Activated naive CD8-positive, alpha-beta T cell treated with anti-CD3 and anti-CD28 coated beads, Interleukin-2, amount 10 ng/mL, durations not matched to agents 7 days and 5 days (primary cell): ENCODE data around the gene HECW1. TPM values are rescaled to one million over a fixed set of nuclear protein-coding genes. Genes with fewer than 3 reads are reported as not detected.
"Not testable (repeated sequence)": the region's sequence is repeated elsewhere in the genome, so short reads cannot be mapped to it uniquely, and the experiment has no call there.

Source experiments
- ATAC-seq: fragments of 150-1000 bp; cut with Tn5 transposase; one replicate; pipeline ENCODE4 v1.10.0; 2021; ENCODE audit warnings: low read depth, moderate library complexity
- POLR2A ChIA-PET: fragments of 350-600 bp; sonication (Branson Sonifier 250); formaldehyde crosslinking; loops from one replicate; lab custom pipeline; 2021; ENCODE audit warnings: antibody characterized with exemption; lab: Charles Lee
- DNase-seq: peaks from one replicate; pipeline ENCODE4 v3.0.0; 2021
- H3K27ac Mint-ChIP-seq: one replicate; pipeline ENCODE4 v1.8.0; 2022; ENCODE audit warnings: mild to moderate bottlenecking, mixed read lengths
- H3K27me3 Mint-ChIP-seq: one replicate; pipeline ENCODE4 v1.8.0; 2022; ENCODE audit warnings: mild to moderate bottlenecking, moderate library complexity, mixed read lengths
- H3K36me3 Mint-ChIP-seq: one replicate; pipeline ENCODE4 v1.8.0; 2021; ENCODE audit warnings: mild to moderate bottlenecking, mixed read lengths
- H3K4me1 Mint-ChIP-seq: one replicate; pipeline ENCODE4 v1.8.0; 2021; ENCODE audit warnings: mixed read lengths
- H3K4me3 Mint-ChIP-seq: one replicate; pipeline ENCODE4 v1.8.0; 2022; ENCODE audit warnings: mild to moderate bottlenecking, moderate library complexity, mixed read lengths
- H3K9me3 Mint-ChIP-seq: one replicate; pipeline ENCODE4 v1.8.0; 2021; ENCODE audit warnings: mixed read lengths
- total RNA-seq, 2 experiments: library from RNA; stranded (reverse); gene quantifications; one replicate each; pipeline ENCODE4 v1.2.3, GENCODE V29; 2021

HECW1 gene
- total RNA-seq, 2 experiments from 2014 or later, result not detected

DNA sequence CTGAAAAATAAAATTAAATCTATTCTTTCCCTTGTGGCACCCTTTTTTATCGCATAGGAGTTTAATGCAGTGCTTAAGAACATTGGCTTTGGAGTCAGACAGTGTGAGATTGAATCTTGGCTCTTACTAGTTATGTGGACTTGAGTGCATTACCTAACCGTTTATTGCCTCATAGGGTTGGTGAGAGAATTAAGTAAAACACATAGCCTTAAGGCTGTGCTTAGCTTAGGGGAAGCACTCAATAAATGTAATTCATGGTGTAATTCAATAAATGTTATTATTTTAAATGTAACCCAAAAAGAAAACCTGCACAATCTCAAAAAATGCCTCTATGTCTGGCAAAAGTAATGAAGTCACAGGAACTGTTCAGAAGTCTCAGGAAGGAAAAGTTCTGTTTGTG, 473.1 kb downstream of the HECW1 start:
- H3K36me3 Mint-ChIP-seq, result peaks cover 29% of the 10 kb centered on the region
- H3K4me3 Mint-ChIP-seq, result peak overlapping the region; percentile 99
- H3K4me1 Mint-ChIP-seq, result peaks cover 45% of the 10 kb centered on the region
- POLR2A ChIA-PET, result interaction anchor here (0.9 to 7.2 kb wide), 6 partner anchors 35 to 114 kb away, joined by 3 to 143 read pairs (median 18); no protein-coding TSS in a partner anchor
- DNase-seq (no peak), ATAC-seq (no peak)
- H3K27me3 Mint-ChIP-seq, result peaks cover 15% of the 10 kb centered on the region
- no peaks in the 10 kb centered on the region for H3K9me3 Mint-ChIP-seq
- peak overlapping the region; percentile 99 for H3K27ac Mint-ChIP-seq

DNA sequence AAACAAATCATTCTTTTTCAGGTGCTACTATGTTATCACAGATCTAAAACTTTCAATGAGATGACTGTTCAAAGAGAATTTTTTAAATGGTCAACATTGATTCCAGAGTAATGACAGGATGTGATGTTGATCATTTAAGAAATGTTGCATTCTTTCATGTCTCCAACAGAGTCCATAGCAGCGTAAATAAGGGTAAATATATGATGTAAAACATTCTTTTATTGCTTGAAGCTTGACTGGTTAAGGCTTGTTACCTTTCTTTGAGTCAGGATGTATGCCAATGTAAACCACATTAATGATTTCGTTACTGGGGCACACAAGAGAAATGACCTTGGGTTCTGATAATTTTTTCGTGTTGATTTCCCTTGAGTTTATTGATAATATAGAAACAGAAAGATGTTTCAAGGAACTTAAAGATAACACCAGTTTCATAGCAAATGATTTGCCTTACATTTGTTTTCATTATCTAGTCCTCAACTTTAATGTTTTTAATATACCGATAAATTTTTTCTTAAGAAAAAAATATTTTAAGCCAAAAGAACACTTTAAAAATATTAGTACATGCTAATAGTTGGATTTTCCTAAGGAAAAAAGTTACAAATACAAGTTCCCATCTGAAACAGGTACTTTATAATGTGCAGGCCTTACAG, 473.9 kb downstream of the HECW1 start:
- Mint-ChIP-seq H3K27ac (peak overlapping the region; percentile 99), H3K9me3 (no peaks in the 10 kb centered on the region), H3K4me1 (peaks cover 51% of the 10 kb centered on the region), H3K36me3 (peaks cover 30% of the 10 kb centered on the region), H3K4me3 (peak overlapping the region; percentile 99), H3K27me3 (peaks cover 9% of the 10 kb centered on the region)
- ATAC-seq, result no peak
- POLR2A ChIA-PET, result interaction anchor here (0.9 to 7.2 kb wide), 8 partner anchors 25 to 113 kb away, joined by 3 to 143 read pairs (median 4); no protein-coding TSS in a partner anchor
- no peak for DNase-seq

DNA sequence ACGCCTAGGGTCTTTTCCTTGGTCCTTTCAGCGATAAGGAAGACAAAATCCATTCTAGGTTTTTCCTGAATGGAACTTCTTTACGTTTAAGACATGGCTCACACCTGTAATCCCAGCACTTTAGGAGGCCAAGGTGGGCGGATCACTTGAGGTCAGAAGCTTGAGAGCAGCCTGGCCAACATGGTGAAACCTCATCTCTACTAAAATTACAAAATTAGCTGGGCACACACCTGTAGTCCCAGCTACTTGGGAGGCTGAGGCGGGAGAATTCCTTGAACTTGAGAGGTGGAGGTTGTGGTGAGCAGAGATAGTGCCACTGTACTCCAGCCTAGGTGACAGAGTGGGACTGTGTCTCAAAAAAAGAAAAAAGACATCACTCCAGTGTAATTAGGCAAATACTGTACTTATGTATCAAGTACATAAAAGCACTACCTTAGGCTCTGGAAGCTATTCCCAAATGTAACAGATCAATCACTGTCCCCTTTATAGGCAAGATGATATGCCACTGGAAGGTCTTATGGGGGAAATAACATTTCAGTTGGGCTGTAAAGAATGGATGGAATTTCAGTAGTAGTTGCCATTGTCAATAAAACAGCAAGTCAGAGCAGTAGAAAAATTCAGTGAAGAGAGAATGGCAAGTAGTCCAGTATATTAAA, 476.2 kb downstream of the HECW1 start:
- Mint-ChIP-seq H3K27ac (peak overlapping the region; percentile 70), H3K27me3 (no peaks in the 10 kb centered on the region), H3K4me3 (peak overlapping the region; percentile 66), H3K9me3 (no peaks in the 10 kb centered on the region), H3K4me1 (peaks cover 62% of the 10 kb centered on the region), H3K36me3 (peaks cover 32% of the 10 kb centered on the region)
- DNase-seq (no peak), ATAC-seq (no peak)
- POLR2A ChIA-PET, result interaction anchor here (1.3 to 7.2 kb wide), 2 partner anchors 25 to 62 kb away, joined by 4 to 127 read pairs; no protein-coding TSS in a partner anchor

DNA sequence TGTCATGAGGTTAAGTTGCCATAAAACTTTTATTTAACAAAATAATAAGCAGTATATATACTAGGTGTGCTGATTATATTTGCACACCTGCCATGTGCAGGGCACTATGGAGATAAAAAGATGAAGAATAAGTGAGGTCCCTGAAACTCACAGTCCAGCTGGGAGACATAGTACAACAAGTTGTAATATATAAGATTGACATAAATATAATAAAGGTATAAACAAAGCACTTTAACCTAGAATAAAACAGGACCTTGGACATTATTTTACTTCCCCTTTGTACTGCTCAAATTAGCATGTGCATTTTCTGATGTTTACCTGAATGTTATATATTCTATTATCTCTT, 476.7 kb downstream of the HECW1 start:
- ATAC-seq (no peak), DNase-seq (no peak)
- no peak overlapping the region for H3K27ac Mint-ChIP-seq
- H3K9me3 Mint-ChIP-seq, result no peaks in the 10 kb centered on the region
- H3K4me3 Mint-ChIP-seq, result peak overlapping the region; percentile 66
- no peaks in the 10 kb centered on the region for H3K27me3 Mint-ChIP-seq
- H3K4me1 Mint-ChIP-seq, result peaks cover 67% of the 10 kb centered on the region
- POLR2A ChIA-PET, result no interaction called here
- peaks cover 27% of the 10 kb centered on the region for H3K36me3 Mint-ChIP-seq

DNA sequence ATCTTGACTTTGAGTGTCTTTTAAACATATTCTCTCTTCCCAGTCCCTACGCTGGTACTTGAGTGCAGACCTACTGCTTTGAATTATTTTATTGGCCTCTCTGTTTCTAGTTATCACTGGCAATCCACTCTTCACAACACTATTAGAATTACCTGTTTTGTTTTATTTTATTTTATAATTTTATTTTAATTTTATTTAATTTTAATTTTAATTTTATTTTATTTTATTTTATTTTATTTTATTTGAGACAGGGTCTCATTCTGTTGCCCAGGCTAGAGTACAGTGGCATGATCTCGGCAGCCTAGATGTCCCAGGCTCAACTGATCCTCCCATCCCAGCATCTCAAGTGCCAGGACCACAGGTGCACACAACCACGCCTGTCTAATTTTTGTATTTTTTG, 477.3 kb downstream of the HECW1 start:
- Mint-ChIP-seq H3K27me3 (no peaks in the 10 kb centered on the region), H3K27ac (peak overlapping the region; percentile 47), H3K4me3 (peak overlapping the region; percentile 63), H3K4me1 (peaks cover 73% of the 10 kb centered on the region), H3K36me3 (peaks cover 24% of the 10 kb centered on the region), H3K9me3 (no peaks in the 10 kb centered on the region)
- ATAC-seq (no peak), DNase-seq (no peak)
- POLR2A ChIA-PET, result no interaction called here

DNA sequence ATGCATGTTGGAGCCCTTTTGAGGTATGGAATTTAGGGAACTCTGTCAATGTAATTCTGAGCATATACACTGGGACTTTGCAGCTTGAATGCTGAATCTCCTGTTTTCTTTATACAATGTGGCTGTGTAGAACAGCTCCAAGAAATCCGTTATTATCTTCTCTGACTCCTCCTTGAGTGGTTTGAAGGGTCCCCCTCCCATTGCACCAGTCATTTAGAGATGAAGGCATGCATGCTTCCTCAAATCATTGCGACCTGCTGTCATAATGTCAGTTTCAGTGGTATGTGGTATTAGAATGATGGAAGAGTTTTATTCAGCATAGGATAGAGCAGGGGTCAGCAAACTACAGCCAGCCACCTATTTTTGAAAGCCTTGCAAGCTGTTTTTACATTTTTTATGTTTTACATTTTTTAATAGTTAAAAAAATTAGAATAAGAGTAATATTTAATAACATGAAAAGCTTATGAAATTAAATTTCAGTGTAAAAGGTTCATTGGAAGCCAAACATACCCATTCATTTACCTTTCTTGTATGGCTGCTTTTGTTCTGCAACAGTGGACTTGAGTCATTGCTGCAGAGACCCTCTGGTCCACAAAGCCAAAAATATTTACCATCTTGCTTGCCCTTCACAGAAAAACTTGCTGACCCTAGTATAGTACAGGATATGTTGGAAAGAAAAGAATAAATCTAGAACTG, 478.6 kb downstream of the HECW1 start:
- Mint-ChIP-seq H3K4me3 (peak overlapping the region; percentile 72), H3K9me3 (no peaks in the 10 kb centered on the region), H3K27ac (peak overlapping the region; percentile 83), H3K27me3 (no peaks in the 10 kb centered on the region), H3K4me1 (peaks cover 77% of the 10 kb centered on the region), H3K36me3 (peaks cover 24% of the 10 kb centered on the region)
- DNase-seq, result no peak
- POLR2A ChIA-PET, result interaction anchor here (0.7 to 1.7 kb wide), 3 partner anchors 8 to 109 kb away, joined by 3 to 8 read pairs (median 4); partner anchors contain the start of gene STK17A
- peak; percentile 46 for ATAC-seq

DNA sequence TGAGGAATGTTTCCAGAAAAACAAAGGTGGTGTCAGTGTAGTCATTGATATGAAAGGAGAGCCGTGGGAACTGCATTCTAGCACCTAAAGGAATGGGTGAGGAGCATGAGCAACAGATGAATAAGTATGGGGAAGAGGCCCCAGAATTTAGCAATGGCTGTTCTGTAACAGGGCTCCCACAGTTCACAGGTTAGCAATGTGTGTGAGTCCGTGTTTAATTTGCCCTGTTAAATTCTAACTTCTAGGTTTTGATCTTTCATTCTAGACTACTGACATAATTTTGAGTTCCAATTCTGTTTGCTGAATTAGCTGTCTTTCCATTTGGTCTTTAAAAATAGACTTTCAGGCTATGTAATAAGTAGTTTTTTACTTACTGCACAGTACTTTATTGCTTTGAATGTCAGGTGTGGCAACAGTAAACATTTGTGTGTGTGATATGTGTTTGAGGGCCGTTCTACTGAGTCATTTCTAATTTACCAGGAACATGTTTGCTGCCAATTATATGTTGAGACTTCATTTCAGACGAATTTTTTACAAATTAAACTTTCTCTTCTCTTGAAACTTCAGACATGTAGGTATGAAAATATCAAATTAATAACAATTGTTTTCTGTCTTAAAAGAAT, 479.2 kb downstream of the HECW1 start:
- no peaks in the 10 kb centered on the region for H3K9me3 Mint-ChIP-seq
- H3K27me3 Mint-ChIP-seq, result no peaks in the 10 kb centered on the region
- DNase-seq, result no peak
- H3K27ac Mint-ChIP-seq, result peak overlapping the region; percentile 83
- POLR2A ChIA-PET, result interaction anchor here (0.6 to 1.7 kb wide), 3 partner anchors 9 to 108 kb away, joined by 3 to 8 read pairs (median 4); partner anchors contain the start of gene STK17A
- ATAC-seq, result no peak
- peaks cover 22% of the 10 kb centered on the region for H3K36me3 Mint-ChIP-seq
- H3K4me3 Mint-ChIP-seq, result peak overlapping the region; percentile 72
- peaks cover 75% of the 10 kb centered on the region for H3K4me1 Mint-ChIP-seq

DNA sequence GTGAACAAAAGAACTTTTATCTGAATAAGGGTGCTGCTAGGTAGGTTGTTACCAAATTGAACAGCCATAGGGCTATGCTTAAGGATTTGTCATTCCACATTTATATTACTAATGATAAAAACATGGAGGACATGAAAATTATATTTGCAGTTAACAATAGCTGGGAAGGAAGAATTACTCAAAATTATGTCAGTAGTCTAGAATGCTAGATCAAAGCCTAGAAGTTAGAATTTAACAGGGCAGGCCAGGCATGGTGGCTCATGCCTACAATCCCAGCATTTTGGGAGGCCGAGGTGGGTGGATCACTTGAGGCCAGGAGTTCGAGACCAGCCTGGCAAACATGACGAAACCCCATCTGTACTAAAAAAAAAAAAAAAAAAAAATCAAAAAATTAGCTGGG, 479.9 kb downstream of the HECW1 start:
- H3K27ac Mint-ChIP-seq, result peak overlapping the region; percentile 60
- peak overlapping the region; percentile 72 for H3K4me3 Mint-ChIP-seq
- DNase-seq (no peak), ATAC-seq (no peak)
- peaks cover 25% of the 10 kb centered on the region for H3K36me3 Mint-ChIP-seq
- POLR2A ChIA-PET, result interaction anchor here (0.6 to 1.0 kb wide), 2 partner anchors 18 to 56 kb away, joined by 3 to 6 read pairs; no protein-coding TSS in a partner anchor
- H3K9me3 Mint-ChIP-seq, result no peaks in the 10 kb centered on the region
- H3K27me3 Mint-ChIP-seq, result no peaks in the 10 kb centered on the region
- H3K4me1 Mint-ChIP-seq, result peaks cover 74% of the 10 kb centered on the region

DNA sequence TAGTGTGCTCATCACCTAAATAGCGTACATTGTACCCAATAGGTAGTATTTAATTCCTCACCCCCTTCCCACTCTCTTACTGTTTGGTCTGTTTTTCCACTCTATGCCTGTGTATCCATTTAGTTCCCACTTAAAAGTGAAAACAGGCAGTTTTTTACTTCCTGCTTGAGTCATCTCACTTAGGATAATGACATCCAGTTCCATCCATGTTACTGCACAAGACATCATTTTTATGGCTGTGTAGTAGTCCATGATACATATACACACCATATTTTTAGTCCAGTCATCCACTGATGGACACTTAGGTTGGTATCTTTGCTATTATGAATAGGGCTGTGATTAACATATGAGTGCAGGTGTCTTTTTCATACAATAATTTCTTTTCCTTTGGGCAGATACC, 480.6 kb downstream of the HECW1 start:
- POLR2A ChIA-PET, result interaction anchor here (1.0 kb wide), 1 partner anchor 56 kb away, joined by 6 read pairs; no protein-coding TSS in a partner anchor
- Mint-ChIP-seq H3K4me3 (peak overlapping the region; percentile 59), H3K9me3 (no peaks in the 10 kb centered on the region), H3K27ac (peak overlapping the region; percentile 74), H3K4me1 (peaks cover 71% of the 10 kb centered on the region), H3K36me3 (peaks cover 25% of the 10 kb centered on the region), H3K27me3 (no peaks in the 10 kb centered on the region)
- ATAC-seq (no peak), DNase-seq (no peak)

DNA sequence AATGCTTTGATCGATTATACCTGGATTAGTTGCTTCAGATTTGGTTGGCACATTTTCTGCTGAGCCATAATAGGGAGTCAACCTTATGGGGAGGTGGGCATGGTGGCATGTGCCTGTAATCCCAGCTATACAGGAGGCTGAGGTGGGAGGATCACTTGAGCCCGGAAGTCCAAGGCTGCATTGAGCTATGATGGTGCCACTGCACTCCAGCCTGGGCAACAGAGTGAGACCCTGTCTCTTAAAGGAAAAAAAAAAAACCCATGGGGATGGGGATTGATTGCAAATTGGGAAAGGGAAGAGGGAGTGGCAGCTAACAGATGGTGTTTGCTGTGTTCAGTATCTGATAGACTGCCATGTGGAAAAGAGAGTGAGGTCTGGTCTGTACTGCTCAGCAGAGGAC, 481.6 kb downstream of the HECW1 start:
- no peaks in the 10 kb centered on the region for H3K9me3 Mint-ChIP-seq
- peak; percentile 26 for ATAC-seq
- POLR2A ChIA-PET, result interaction anchor here (0.6 to 1.7 kb wide), 4 partner anchors 11 to 1292 kb away, joined by 3 to 8 read pairs (median 4); partner anchors contain the start of gene STK17A
- peaks cover 65% of the 10 kb centered on the region for H3K4me1 Mint-ChIP-seq
- peak overlapping the region; percentile 80 for H3K27ac Mint-ChIP-seq
- no peaks in the 10 kb centered on the region for H3K27me3 Mint-ChIP-seq
- H3K4me3 Mint-ChIP-seq, result peak overlapping the region; percentile 72
- no peak for DNase-seq
- peaks cover 23% of the 10 kb centered on the region for H3K36me3 Mint-ChIP-seq

DNA sequence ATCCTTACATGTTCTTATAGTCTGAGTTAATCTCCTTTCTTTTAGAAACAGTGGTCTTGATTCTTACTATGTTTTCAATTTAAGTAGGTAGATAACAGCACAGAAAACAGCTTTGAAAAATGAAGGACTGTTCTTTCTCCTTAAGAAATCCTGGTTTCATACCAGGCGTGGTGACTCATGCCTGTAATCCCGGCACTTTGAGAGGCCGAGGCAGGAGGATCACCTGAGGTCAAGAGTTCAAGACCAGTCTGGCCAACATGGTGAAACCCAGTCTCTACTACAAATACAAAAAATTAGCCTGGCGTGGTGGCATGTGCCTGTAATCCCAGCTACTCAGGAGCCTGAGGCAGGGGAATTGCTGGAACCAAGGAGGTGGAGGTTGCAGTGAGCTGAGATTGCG, 484.0 kb downstream of the HECW1 start:
- H3K27me3 Mint-ChIP-seq, H3K4me3 Mint-ChIP-seq, POLR2A ChIA-PET, DNase-seq, H3K9me3 Mint-ChIP-seq, H3K27ac Mint-ChIP-seq, ATAC-seq: not testable (repeated sequence)
- peaks cover 23% of the 10 kb centered on the region for H3K36me3 Mint-ChIP-seq
- H3K4me1 Mint-ChIP-seq, result peaks cover 56% of the 10 kb centered on the region

DNA sequence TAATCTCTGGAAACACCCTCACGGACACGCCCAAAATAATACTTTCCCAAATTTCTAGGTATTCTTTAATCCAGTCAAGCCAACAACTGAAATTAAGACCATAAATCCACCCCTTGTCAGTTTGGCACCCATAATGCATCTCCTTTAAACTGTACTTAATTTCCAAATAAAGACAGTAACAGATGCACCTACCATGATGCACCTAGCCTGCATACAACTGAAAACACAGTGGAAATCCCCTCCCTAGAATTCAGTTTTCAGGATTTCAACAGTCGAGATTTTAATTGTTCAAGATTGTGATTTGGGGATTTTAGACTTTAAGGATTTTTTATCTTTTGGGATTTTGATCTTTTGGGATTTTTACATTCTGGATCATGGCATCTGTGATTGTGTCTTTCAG, 487.6 kb downstream of the HECW1 start:
- H3K4me1 Mint-ChIP-seq, result peaks cover 34% of the 10 kb centered on the region
- DNase-seq (no peak), ATAC-seq (no peak)
- peaks cover 30% of the 10 kb centered on the region for H3K36me3 Mint-ChIP-seq
- peaks cover 5% of the 10 kb centered on the region for H3K9me3 Mint-ChIP-seq
- H3K4me3 Mint-ChIP-seq, result no peak overlapping the region
- no peak overlapping the region for H3K27ac Mint-ChIP-seq
- POLR2A ChIA-PET, result no interaction called here
- no peaks in the 10 kb centered on the region for H3K27me3 Mint-ChIP-seq

DNA sequence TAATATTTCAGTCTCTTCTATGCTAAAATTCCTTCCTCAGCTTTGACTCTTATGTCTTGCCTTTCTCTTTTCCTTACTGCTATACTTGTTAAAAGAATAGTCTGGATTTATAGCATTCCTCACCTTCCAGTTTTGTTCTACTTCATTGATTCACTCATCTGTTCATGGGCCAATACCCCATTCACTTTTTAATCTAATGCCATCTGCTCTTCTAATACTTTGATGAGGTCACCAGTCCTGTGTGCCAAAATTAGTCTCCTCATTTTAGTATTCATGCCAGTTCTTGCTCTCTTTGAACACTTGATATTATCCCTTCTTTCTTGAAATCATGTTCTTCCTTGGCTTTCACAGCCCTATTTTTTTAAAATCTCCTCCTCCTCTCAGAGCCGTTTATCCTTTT, 489.8 kb downstream of the HECW1 start:
- Mint-ChIP-seq H3K9me3 (peaks cover 5% of the 10 kb centered on the region), H3K36me3 (peaks cover 31% of the 10 kb centered on the region), H3K4me1 (peaks cover 31% of the 10 kb centered on the region), H3K4me3 (no peak overlapping the region), H3K27me3 (no peaks in the 10 kb centered on the region), H3K27ac (no peak overlapping the region)
- ATAC-seq, result no peak
- no peak for DNase-seq
- POLR2A ChIA-PET, result no interaction called here
